ENCODE results near the gene AKAP6. TPM values are rescaled to one million over a fixed set of nuclear protein-coding genes. Genes with fewer than 3 reads are reported as not detected.

The AKAP6 gene
- total and polyA plus RNA-seq, 2 of the 8 experiments (the other 6 are each of a cell fraction or from before 2014, with no cell fraction given): 0.09 to 0.89 TPM

GRCh38 chr14:32421781-32422180, 92.7 kb downstream of the AKAP6 start (continued):
- TF ChIP-seq CTCF (IDR thresholded peaks at IDR 0.05; ENCODE audit: control extremely low read depth in 1 of 3, insufficient read depth in 1 of 3, low read depth in 1 of 3, low read length in 3 of 3): no peak
- no peak for TF ChIP-seq KDM5A (IDR thresholded peaks at IDR 0.05; ENCODE audit: low read length)
